Mammary epithelial cell (primary cell): ENCODE data around the gene FBP2.

Experiments
- EZH2 ChIP-seq: IDR thresholded peaks from 2 replicates; pipeline ENCODE4 v1.6.1; 2012; ENCODE audit warnings: low read length, inconsistent platforms, borderline replicate concordance
- TF ChIP-seq, protein P1 (sequence below), 2 donors: IDR thresholded peaks in 1 of 2; conservative IDR thresholded peaks in 1 of 2; 2 replicates each; pipeline ENCODE4 v1.5.1; 2011 to 2012; ENCODE audit warnings: inconsistent platforms in 2 of 2, low read length in 2 of 2, mild to moderate bottlenecking in 2 of 2, control low read depth in 1 of 2, low read depth in 1 of 2; ENCODE audit not compliant: insufficient read depth in 1 of 2; ENCODE audit errors: extremely low read depth in 1 of 2

DNA sequence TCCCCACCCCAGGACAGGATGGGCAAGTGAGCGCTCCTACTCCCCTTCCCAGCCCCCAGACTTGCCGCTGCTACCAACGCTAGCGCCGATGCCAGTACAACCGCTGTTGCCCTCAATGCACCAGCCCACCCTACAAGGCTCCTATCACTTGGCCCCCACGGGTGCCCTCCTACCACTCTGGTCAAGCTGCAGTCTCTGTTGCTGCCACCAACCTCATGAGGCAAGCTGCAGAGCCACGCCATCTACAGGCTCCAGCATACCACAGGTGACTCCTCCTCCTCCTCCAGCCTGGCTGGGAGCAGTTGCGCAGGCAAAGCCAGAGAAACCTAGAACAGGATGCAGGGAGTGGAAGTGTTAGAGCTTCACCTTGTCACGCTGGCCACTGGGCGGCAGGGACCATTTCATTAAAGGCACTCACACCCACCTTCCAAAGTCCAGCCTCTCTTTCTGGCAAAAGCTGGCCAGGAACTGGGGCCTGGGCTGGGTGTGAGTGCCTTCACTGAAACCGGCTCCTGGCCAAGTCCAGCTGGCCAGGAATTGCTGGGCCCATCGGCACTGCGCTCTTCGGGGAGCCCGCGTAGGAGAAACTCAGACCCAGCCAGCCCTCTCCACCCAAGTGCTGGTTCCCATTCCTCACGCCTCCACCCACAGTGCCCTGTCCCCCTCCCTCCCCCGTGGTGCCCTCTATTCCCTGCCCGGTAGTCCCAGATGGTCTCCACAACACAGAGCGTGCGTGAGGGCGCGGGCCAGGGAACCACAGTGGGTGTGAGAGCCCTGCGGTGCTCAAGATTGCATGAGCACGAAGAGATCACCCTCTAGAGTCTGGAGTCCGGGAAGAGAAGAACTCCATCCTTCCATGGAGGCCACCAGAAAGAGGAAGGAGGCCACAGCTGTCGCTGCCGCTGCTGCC, 40.3 kb downstream of the FBP2 start:
- TF ChIP-seq, protein P1, sequence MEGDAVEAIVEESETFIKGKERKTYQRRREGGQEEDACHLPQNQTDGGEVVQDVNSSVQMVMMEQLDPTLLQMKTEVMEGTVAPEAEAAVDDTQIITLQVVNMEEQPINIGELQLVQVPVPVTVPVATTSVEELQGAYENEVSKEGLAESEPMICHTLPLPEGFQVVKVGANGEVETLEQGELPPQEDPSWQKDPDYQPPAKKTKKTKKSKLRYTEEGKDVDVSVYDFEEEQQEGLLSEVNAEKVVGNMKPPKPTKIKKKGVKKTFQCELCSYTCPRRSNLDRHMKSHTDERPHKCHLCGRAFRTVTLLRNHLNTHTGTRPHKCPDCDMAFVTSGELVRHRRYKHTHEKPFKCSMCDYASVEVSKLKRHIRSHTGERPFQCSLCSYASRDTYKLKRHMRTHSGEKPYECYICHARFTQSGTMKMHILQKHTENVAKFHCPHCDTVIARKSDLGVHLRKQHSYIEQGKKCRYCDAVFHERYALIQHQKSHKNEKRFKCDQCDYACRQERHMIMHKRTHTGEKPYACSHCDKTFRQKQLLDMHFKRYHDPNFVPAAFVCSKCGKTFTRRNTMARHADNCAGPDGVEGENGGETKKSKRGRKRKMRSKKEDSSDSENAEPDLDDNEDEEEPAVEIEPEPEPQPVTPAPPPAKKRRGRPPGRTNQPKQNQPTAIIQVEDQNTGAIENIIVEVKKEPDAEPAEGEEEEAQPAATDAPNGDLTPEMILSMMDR (conservative IDR thresholded peaks at IDR 0.05 in 1 of 2, IDR thresholded peaks at IDR 0.05 in 1 of 2; ENCODE audit: extremely low read depth in 1 of 2, insufficient read depth in 1 of 2, low read depth in 1 of 2, low read length in 2 of 2): no peak
- TF ChIP-seq EZH2: no peak
